GM20000 (cell line): ENCODE results near the gene MYADM.

Experiments used
- DNase-seq: peaks from one replicate; pipeline ENCODE4 v3.0.0; 2012; ENCODE audit warnings: low spot score
- CTCF ChIP-seq: IDR thresholded peaks from 2 replicates; pipeline ENCODE4 v1.5.1; 2012; ENCODE audit warnings: mild to moderate bottlenecking, control low read depth; ENCODE audit errors: extremely low read depth, missing control alignments

The MYADM gene

GRCh38 chr19:53906211-53907192 lies 38.8 kb downstream of the MYADM start:
- peak; percentile 44 for TF ChIP-seq CTCF
- DNase-seq, result peak; percentile 86

GRCh38 chr19:53907193-53907581 lies 39.5 kb downstream of the MYADM start:
- no peak for DNase-seq
- no peak for TF ChIP-seq CTCF

- DNase-seq, result no peak
- TF ChIP-seq CTCF, result no peak
Measured at GRCh38 chr19:53907690-53908089, 40.0 kb downstream of the MYADM start.

GRCh38 chr19:53908106-53908934 lies 40.6 kb downstream of the MYADM start:
- peak; percentile 75 for DNase-seq
- no peak for TF ChIP-seq CTCF

- no peak for TF ChIP-seq CTCF
- no peak for DNase-seq
Measured at GRCh38 chr19:53908935-53909415, 41.3 kb downstream of the MYADM start, which contains the start of gene CACNG7. CACNG7 (plus strand) TSS chr19:53909278; CDS start chr19:53912832, 3,554 bp downstream.

- no peak for TF ChIP-seq CTCF
- DNase-seq, result no peak
Measured at GRCh38 chr19:53909471-53910169, 41.9 kb downstream of the MYADM start.
